IgD-negative memory B cell (primary cell): ENCODE data around the gene ZNF445. TPM values are rescaled to one million over a fixed set of nuclear protein-coding genes. Genes with fewer than 3 reads are reported as not detected.
"Not testable (repeated sequence)": the region's sequence is repeated elsewhere in the genome, so short reads cannot be mapped to it uniquely, and the experiment has no call there.

Experiments
- H3K27ac Mint-ChIP-seq, 3 donors: one replicate each; pipeline ENCODE4 v1.8.0; 2020 to 2022; ENCODE audit warnings: mild to moderate bottlenecking in 3 of 3, mixed read lengths in 3 of 3, moderate library complexity in 1 of 3
- H3K27me3 Mint-ChIP-seq: one replicate; pipeline ENCODE4 v1.8.0; 2021; ENCODE audit warnings: mixed read lengths
- H3K36me3 Mint-ChIP-seq: one replicate; pipeline ENCODE4 v1.8.0; 2020; ENCODE audit warnings: mild to moderate bottlenecking, mixed read lengths
- H3K4me1 Mint-ChIP-seq, 3 donors: one replicate each; pipeline ENCODE4 v1.8.0; 2020 to 2022; ENCODE audit warnings: mixed read lengths in 3 of 3, mild to moderate bottlenecking in 1 of 3
- H3K4me3 Mint-ChIP-seq, 4 donors: one replicate each; pipeline ENCODE4 v1.8.0; 2020 to 2022; ENCODE audit warnings: mild to moderate bottlenecking in 4 of 4, mixed read lengths in 4 of 4, moderate library complexity in 3 of 4
- H3K9me3 Mint-ChIP-seq, 3 donors: one replicate each; pipeline ENCODE4 v1.8.0; 2020 to 2021; ENCODE audit warnings: mixed read lengths in 3 of 3, mild to moderate bottlenecking in 1 of 3
- polyA plus RNA-seq: library from polyadenylated mRNA; unstranded; fragments of 300-500 nt; fragmentation: Illumina TruSeq; gene quantifications from one replicate; pipeline ENCODE4 v1.2.3, GENCODE V29; 2021

ZNF445 gene
- polyA plus RNA-seq, 1 donor from 2014 or later: 2.7 TPM

GRCh38 chr3:44467241-44467640 lies 10.2 kb downstream of the ZNF445 start:
- no peak overlapping the region for H3K27ac Mint-ChIP-seq
- H3K4me1 Mint-ChIP-seq: peaks cover 11 to 14% (median 13%) of the 10 kb centered on the region in 3 donors
- no peaks in the 10 kb centered on the region for H3K27me3 Mint-ChIP-seq
- no peaks in the 10 kb centered on the region for H3K9me3 Mint-ChIP-seq
- H3K36me3 Mint-ChIP-seq: peaks cover 14% of the 10 kb centered on the region
- no peak overlapping the region for H3K4me3 Mint-ChIP-seq

GRCh38 chr3:44464920-44465319 lies 12.6 kb downstream of the ZNF445 start:
- H3K4me3 Mint-ChIP-seq, H3K4me1 Mint-ChIP-seq, H3K27me3 Mint-ChIP-seq, H3K27ac Mint-ChIP-seq: not testable (repeated sequence)
- Mint-ChIP-seq H3K36me3 (peaks cover 27% of the 10 kb centered on the region), H3K9me3 (peaks cover 2 to 20% (median 10%) of the 10 kb centered on the region in 3 donors)

GRCh38 chr3:44464509-44464908 lies 13.0 kb downstream of the ZNF445 start:
- H3K36me3 Mint-ChIP-seq: peaks cover 28% of the 10 kb centered on the region
- H3K27ac Mint-ChIP-seq: no peak overlapping the region
- H3K9me3 Mint-ChIP-seq: peaks cover 3 to 20% (median 10%) of the 10 kb centered on the region in 3 donors
- H3K27me3 Mint-ChIP-seq: no peaks in the 10 kb centered on the region
- H3K4me3 Mint-ChIP-seq: no peak overlapping the region
- no peaks in the 10 kb centered on the region for H3K4me1 Mint-ChIP-seq

GRCh38 chr3:44460050-44460449 lies 17.4 kb downstream of the ZNF445 start:
- H3K4me1 Mint-ChIP-seq, H3K27ac Mint-ChIP-seq, H3K4me3 Mint-ChIP-seq, H3K27me3 Mint-ChIP-seq: not testable (repeated sequence)
- Mint-ChIP-seq H3K9me3 (peaks cover 4 to 20% (median 12%) of the 10 kb centered on the region in 3 donors), H3K36me3 (peaks cover 29% of the 10 kb centered on the region)

GRCh38 chr3:44455318-44455717 lies 22.2 kb downstream of the ZNF445 start:
- H3K9me3 Mint-ChIP-seq: peaks cover 2 to 5% (median 5%) of the 10 kb centered on the region in 3 donors
- H3K36me3 Mint-ChIP-seq: peaks cover 12% of the 10 kb centered on the region
- H3K27ac Mint-ChIP-seq: no peak overlapping the region
- no peak overlapping the region for H3K4me3 Mint-ChIP-seq
- no peaks in the 10 kb centered on the region for H3K4me1 Mint-ChIP-seq
- no peaks in the 10 kb centered on the region for H3K27me3 Mint-ChIP-seq

- no peak overlapping the region for H3K4me3 Mint-ChIP-seq
- H3K9me3 Mint-ChIP-seq: peaks cover 0 to 1% (median 1%) of the 10 kb centered on the region in 3 donors
- peaks cover 15% of the 10 kb centered on the region for H3K36me3 Mint-ChIP-seq
- H3K4me1 Mint-ChIP-seq: no peaks in the 10 kb centered on the region
- H3K27me3 Mint-ChIP-seq: no peaks in the 10 kb centered on the region
- H3K27ac Mint-ChIP-seq: no peak overlapping the region
Observed at GRCh38 chr3:44454258-44454657, 23.2 kb downstream of the ZNF445 start.

- Mint-ChIP-seq H3K4me3 (no peak overlapping the region), H3K4me1 (no peaks in the 10 kb centered on the region), H3K27me3 (no peaks in the 10 kb centered on the region), H3K27ac (no peak overlapping the region), H3K36me3 (peaks cover 28% of the 10 kb centered on the region), H3K9me3 (peaks cover 1 to 11% (median 8%) of the 10 kb centered on the region in 3 donors)
Observed at GRCh38 chr3:44451441-44451840, 26.0 kb downstream of the ZNF445 start.

- H3K27ac Mint-ChIP-seq: no peak overlapping the region
- H3K4me1 Mint-ChIP-seq: peaks cover 0 to 3% (median 2%) of the 10 kb centered on the region in 3 donors
- no peak overlapping the region for H3K4me3 Mint-ChIP-seq
- peaks cover 1 to 11% (median 8%) of the 10 kb centered on the region in 3 donors for H3K9me3 Mint-ChIP-seq
- no peaks in the 10 kb centered on the region for H3K27me3 Mint-ChIP-seq
- H3K36me3 Mint-ChIP-seq: peaks cover 36% of the 10 kb centered on the region
Observed at GRCh38 chr3:44446929-44447328, 30.5 kb downstream of the ZNF445 start.

GRCh38 chr3:44445786-44446185 lies 31.7 kb downstream of the ZNF445 start:
- peaks cover 1 to 11% (median 8%) of the 10 kb centered on the region in 3 donors for H3K9me3 Mint-ChIP-seq
- peak overlapping the region in 1 of 3 donors; percentile 85 for H3K27ac Mint-ChIP-seq
- H3K27me3 Mint-ChIP-seq: no peaks in the 10 kb centered on the region
- H3K36me3 Mint-ChIP-seq: peaks cover 40% of the 10 kb centered on the region
- H3K4me3 Mint-ChIP-seq: no peak overlapping the region
- H3K4me1 Mint-ChIP-seq: peaks cover 2 to 6% (median 4%) of the 10 kb centered on the region in 3 donors

- Mint-ChIP-seq H3K27ac (peak overlapping the region in 1 of 3 donors; percentile 85), H3K27me3 (no peaks in the 10 kb centered on the region), H3K4me3 (no peak overlapping the region), H3K9me3 (peaks cover 1 to 11% (median 8%) of the 10 kb centered on the region in 3 donors), H3K36me3 (peaks cover 37% of the 10 kb centered on the region), H3K4me1 (peaks cover 8 to 13% (median 11%) of the 10 kb centered on the region in 3 donors)
Observed at GRCh38 chr3:44444896-44445691, 32.4 kb downstream of the ZNF445 start.

- Mint-ChIP-seq H3K36me3 (peaks cover 35% of the 10 kb centered on the region), H3K27ac (no peak overlapping the region), H3K9me3 (peaks cover 1 to 11% (median 8%) of the 10 kb centered on the region in 3 donors), H3K4me3 (no peak overlapping the region), H3K4me1 (peaks cover 15 to 19% (median 16%) of the 10 kb centered on the region in 3 donors), H3K27me3 (no peaks in the 10 kb centered on the region)
Observed at GRCh38 chr3:44444437-44444836, 33.0 kb downstream of the ZNF445 start.

- peaks cover 0 to 3% (median 1%) of the 10 kb centered on the region in 3 donors for H3K9me3 Mint-ChIP-seq
- no peak overlapping the region for H3K4me3 Mint-ChIP-seq
- H3K4me1 Mint-ChIP-seq: peaks cover 18 to 21% (median 20%) of the 10 kb centered on the region in 3 donors
Observed at GRCh38 chr3:44442596-44443309, 34.7 kb downstream of the ZNF445 start.

GRCh38 chr3:44439499-44440295 lies 37.8 kb downstream of the ZNF445 start:
- Mint-ChIP-seq H3K27me3 (no peaks in the 10 kb centered on the region), H3K27ac (peak overlapping the region; percentile 40 to 84 (median 84)), H3K4me1 (peaks cover 18 to 21% (median 20%) of the 10 kb centered on the region in 3 donors), H3K4me3 (peak overlapping the region in 3 of 4 donors; percentile 4 to 90 (median 70)), H3K36me3 (peaks cover 8% of the 10 kb centered on the region), H3K9me3 (peaks cover 0 to 1% (median 0%) of the 10 kb centered on the region in 3 donors)

More at GRCh38 chr3:44442596-44443309, 34.7 kb downstream of the ZNF445 start:
- Mint-ChIP-seq H3K27me3 (no peaks in the 10 kb centered on the region), H3K27ac (peak overlapping the region in 2 of 3 donors; percentile 33 to 44), H3K36me3 (peaks cover 19% of the 10 kb centered on the region)

- H3K4me3 Mint-ChIP-seq: no peak overlapping the region
- no peak overlapping the region for H3K27ac Mint-ChIP-seq
- H3K27me3 Mint-ChIP-seq: no peaks in the 10 kb centered on the region
- peaks cover 8% of the 10 kb centered on the region for H3K36me3 Mint-ChIP-seq
- peaks cover 18 to 21% (median 20%) of the 10 kb centered on the region in 3 donors for H3K4me1 Mint-ChIP-seq
- H3K9me3 Mint-ChIP-seq: no peaks in the 10 kb centered on the region
Observed at GRCh38 chr3:44437800-44438199, 39.7 kb downstream of the ZNF445 start.
